ENCODE results near the gene CCDC116.

DNA sequence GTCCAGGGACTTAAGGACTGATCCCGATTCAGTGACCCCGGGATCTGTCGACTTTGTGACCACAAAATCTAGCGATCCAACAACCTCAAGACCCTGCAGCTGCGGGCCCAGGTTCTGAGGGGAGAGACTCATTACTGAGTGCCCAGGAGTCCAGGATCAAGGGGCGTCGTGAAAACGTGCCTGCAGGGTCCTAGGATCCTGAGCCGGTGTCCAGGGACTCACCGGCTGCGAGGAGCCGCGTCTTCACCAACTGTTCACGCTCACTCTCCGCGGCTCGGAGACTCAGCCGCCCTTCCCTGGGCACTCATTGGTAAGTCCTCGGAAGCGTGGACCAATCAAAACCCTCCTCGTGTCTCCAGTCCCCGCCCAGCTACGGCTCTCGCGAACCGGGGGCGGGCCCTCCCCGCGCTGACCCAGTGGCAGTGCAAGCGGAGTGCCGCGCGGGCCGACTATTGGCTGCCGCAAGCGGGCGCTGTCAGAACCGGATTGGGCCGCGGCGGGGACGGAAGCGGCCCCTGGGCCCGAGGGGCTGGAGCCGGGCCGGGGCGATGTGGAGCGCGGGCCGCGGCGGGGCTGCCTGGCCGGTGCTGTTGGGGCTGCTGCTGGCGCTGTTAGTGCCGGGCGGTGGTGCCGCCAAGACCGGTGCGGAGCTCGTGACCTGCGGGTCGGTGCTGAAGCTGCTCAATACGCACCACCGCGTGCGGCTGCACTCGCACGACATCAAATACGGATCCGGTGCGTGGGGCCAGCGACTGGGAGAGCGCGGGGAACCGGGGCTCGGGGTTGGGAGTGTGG, 9.4 kb downstream of the CCDC116 start, which contains the start of gene SDF2L1:
- TF ChIP-seq POLR2A (IDR thresholded peaks at IDR 0.05) (peak; percentile 63 to 76), EP300 (IDR thresholded peaks at IDR 0.05) (no peak)
- TF ChIP-seq, protein P1, sequence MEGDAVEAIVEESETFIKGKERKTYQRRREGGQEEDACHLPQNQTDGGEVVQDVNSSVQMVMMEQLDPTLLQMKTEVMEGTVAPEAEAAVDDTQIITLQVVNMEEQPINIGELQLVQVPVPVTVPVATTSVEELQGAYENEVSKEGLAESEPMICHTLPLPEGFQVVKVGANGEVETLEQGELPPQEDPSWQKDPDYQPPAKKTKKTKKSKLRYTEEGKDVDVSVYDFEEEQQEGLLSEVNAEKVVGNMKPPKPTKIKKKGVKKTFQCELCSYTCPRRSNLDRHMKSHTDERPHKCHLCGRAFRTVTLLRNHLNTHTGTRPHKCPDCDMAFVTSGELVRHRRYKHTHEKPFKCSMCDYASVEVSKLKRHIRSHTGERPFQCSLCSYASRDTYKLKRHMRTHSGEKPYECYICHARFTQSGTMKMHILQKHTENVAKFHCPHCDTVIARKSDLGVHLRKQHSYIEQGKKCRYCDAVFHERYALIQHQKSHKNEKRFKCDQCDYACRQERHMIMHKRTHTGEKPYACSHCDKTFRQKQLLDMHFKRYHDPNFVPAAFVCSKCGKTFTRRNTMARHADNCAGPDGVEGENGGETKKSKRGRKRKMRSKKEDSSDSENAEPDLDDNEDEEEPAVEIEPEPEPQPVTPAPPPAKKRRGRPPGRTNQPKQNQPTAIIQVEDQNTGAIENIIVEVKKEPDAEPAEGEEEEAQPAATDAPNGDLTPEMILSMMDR (IDR thresholded peaks at IDR 0.05): peak in 3 of 4 experiments; percentile 20 to 63 (median 29)
